ENCODE results near the gene SH3PXD2A.
A peak's percentile ranks its signal among the peaks of the same experiment; 100 is the strongest.

The SH3PXD2A gene

GRCh38 chr10:103720964-103721335, 134.4 kb downstream of the SH3PXD2A start:
- DNase-seq (ENCODE audit: low read depth), result no peak

- no peak for DNase-seq (ENCODE audit: low read depth)
Observed at GRCh38 chr10:103720328-103720963, 134.9 kb downstream of the SH3PXD2A start.

- DNase-seq (ENCODE audit: low read depth), result no peak
Observed at GRCh38 chr10:103719036-103719435, 136.3 kb downstream of the SH3PXD2A start.

GRCh38 chr10:103718247-103718620, 137.1 kb downstream of the SH3PXD2A start:
- DNase-seq (ENCODE audit: low read depth), result no peak

GRCh38 chr10:103717341-103718246, 137.8 kb downstream of the SH3PXD2A start:
- DNase-seq (ENCODE audit: low read depth), result no peak

GRCh38 chr10:103716206-103717160, 138.9 kb downstream of the SH3PXD2A start:
- no peak for DNase-seq (ENCODE audit: low read depth)

GRCh38 chr10:103715430-103715829, 139.9 kb downstream of the SH3PXD2A start:
- peak; percentile 82 for DNase-seq (ENCODE audit: low read depth)

- no peak for DNase-seq (ENCODE audit: low read depth)
Observed at GRCh38 chr10:103714232-103714891, 141.0 kb downstream of the SH3PXD2A start.

- no peak for DNase-seq (ENCODE audit: low read depth)
Observed at GRCh38 chr10:103713676-103714075, 141.7 kb downstream of the SH3PXD2A start.

GRCh38 chr10:103712898-103713498, 142.4 kb downstream of the SH3PXD2A start:
- peak; percentile 38 for DNase-seq (ENCODE audit: low read depth)

GRCh38 chr10:103712146-103712545, 143.2 kb downstream of the SH3PXD2A start:
- no peak for DNase-seq (ENCODE audit: low read depth)

GRCh38 chr10:103711351-103711994, 143.9 kb downstream of the SH3PXD2A start:
- no peak for DNase-seq (ENCODE audit: low read depth)

GRCh38 chr10:103710490-103710889, 144.9 kb downstream of the SH3PXD2A start:
- DNase-seq (ENCODE audit: low read depth), result no peak

- DNase-seq (ENCODE audit: low read depth), result peak; percentile 34
Observed at GRCh38 chr10:103709341-103709920, 145.9 kb downstream of the SH3PXD2A start.

- DNase-seq (ENCODE audit: low read depth), result no peak
Observed at GRCh38 chr10:103708627-103709288, 146.6 kb downstream of the SH3PXD2A start.

- no peak for DNase-seq (ENCODE audit: low read depth)
Observed at GRCh38 chr10:103707956-103708626, 147.3 kb downstream of the SH3PXD2A start.

- DNase-seq (ENCODE audit: low read depth), result no peak
Observed at GRCh38 chr10:103706762-103707161, 148.6 kb downstream of the SH3PXD2A start.

GRCh38 chr10:103706047-103706446, 149.3 kb downstream of the SH3PXD2A start:
- no peak for DNase-seq (ENCODE audit: low read depth)
